PFSK-1 (cell line): ENCODE data around the gene TMEM200A.

Experiments used
- FOXP2 ChIP-seq: optimal IDR thresholded peaks from 2 replicates; pipeline ENCODE3; 2011; ENCODE audit warnings: borderline replicate concordance, control low read depth, inconsistent platforms; ENCODE audit not compliant: insufficient read depth; ENCODE audit errors: extremely low read length, extremely low read depth
- POLR2AphosphoS5 ChIP-seq: IDR thresholded peaks from 2 replicates; pipeline ENCODE4 v1.6.1; 2012; ENCODE audit warnings: low read depth, mild to moderate bottlenecking, control low read depth, low read length, moderate library complexity
- REST ChIP-seq, 2 experiments: IDR thresholded peaks; 2 replicates each; pipeline versions ENCODE4 v1.6.1 to v1.8.0; 2011 to 2012; ENCODE audit warnings: low read depth in 2 of 2, low read length in 2 of 2, control low read depth in 1 of 2, inconsistent platforms in 1 of 2, mild to moderate bottlenecking in 1 of 2, moderate library complexity in 1 of 2; ENCODE audit not compliant: insufficient read depth in 1 of 2
- SIN3A ChIP-seq: IDR thresholded peaks from 2 replicates; pipeline ENCODE4 v1.6.1; 2012; ENCODE audit warnings: mild to moderate bottlenecking, low read length, moderate library complexity, borderline replicate concordance; ENCODE audit not compliant: insufficient read depth
- TAF1 ChIP-seq: IDR thresholded peaks from 2 replicates; pipeline ENCODE4 v1.6.1; 2012; ENCODE audit warnings: low read length, control low read depth, borderline replicate concordance; ENCODE audit not compliant: insufficient read depth

TMEM200A gene

DNA sequence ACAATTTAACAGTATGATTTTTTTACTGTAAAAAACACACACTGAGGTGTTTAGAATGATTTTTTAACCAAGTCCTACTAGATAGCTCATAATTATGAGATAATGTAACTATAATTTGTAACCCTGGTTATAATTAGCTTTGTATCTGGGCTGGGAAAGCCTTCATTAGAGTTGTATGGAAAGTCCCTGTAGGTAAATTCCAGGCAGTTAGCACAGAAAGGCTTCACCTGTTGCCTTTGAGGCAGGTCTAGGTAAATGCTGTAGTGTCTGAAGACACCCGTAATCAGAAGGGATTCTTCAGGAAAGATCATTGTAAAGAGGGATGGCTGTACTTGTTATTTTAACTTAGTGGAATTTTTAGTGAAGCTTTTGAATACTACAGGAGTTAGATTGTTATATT, 1.9 kb downstream of the TMEM200A start:
- TF ChIP-seq REST (IDR thresholded peaks at IDR 0.05; ENCODE audit: insufficient read depth in 1 of 2, low read depth in 2 of 2, low read length in 2 of 2), result no peak
- no peak for TF ChIP-seq FOXP2
- TF ChIP-seq TAF1, result no peak
- TF ChIP-seq POLR2AphosphoS5, result no peak
- TF ChIP-seq SIN3A, result no peak

DNA sequence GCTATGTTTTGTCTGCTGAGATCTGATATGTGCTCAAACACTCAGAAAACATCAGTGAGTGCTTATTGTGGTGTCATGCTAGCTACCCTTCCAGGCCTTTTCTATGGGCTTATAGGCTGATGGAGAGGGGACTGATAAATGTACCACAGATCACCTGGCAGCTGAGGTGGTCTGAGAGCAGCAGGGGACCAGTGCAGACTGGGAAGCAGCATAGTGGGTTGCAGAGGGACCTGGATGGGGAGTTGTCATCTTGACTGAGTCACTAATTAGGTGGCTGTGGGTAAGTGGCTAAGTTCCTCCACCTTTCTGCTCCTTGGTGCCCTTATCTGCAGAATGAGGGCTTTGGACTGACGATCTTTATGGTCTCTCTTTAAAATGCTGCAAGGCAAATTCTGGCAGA, 2.8 kb downstream of the TMEM200A start:
- TF ChIP-seq FOXP2 (no peak), REST (IDR thresholded peaks at IDR 0.05; ENCODE audit: insufficient read depth in 1 of 2, low read depth in 2 of 2, low read length in 2 of 2) (no peak), SIN3A (no peak), TAF1 (no peak), POLR2AphosphoS5 (no peak)

DNA sequence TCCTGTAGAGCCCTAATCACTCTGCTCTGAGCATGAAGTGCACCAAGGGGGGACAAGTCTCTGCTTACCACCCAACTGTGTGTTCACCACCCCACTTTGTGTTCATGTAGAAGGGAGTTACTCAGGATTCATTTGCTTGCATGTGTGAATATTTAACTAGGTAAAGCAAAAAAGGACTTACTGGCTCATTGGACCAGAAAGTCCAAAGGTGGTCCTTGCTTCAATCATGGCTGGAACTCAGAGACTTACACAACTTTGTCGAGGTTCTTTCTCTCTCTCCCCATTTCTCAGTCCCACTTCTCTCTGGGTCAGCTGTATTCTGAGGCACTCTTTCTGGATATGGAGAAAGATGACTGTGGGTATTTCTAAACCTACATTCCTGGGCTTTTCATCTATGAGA, 4.0 kb downstream of the TMEM200A start:
- TF ChIP-seq FOXP2 (no peak), REST (IDR thresholded peaks at IDR 0.05; ENCODE audit: insufficient read depth in 1 of 2, low read depth in 2 of 2, low read length in 2 of 2) (no peak), SIN3A (no peak), TAF1 (no peak), POLR2AphosphoS5 (no peak)

DNA sequence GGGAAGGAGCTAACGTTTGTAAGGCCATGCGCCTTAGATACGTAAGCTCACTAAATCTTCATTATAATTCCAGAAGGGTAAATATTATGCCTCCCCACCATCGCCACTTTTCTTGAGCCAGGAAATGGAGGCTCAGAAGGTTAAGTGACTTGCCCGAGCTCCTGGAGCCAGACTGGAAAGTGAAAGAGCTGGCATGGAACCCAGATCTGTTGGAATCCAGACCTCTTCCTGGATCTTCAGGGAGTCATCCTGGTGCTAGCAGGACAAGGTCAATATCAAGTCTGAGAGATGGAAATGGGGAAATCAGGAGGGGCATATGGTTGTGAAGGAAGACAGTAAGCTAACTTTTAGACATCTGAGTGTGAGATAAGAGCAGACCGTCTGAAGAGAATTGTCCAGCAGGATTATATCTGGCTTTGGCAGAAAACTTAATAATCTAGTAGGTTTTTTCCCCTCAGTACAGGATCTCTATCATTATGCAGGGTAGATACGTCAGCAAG, 6.2 kb downstream of the TMEM200A start:
- TF ChIP-seq TAF1, result no peak
- no peak for TF ChIP-seq POLR2AphosphoS5
- no peak for TF ChIP-seq REST (IDR thresholded peaks at IDR 0.05; ENCODE audit: insufficient read depth in 1 of 2, low read depth in 2 of 2, low read length in 2 of 2)
- no peak for TF ChIP-seq FOXP2
- TF ChIP-seq SIN3A, result no peak

DNA sequence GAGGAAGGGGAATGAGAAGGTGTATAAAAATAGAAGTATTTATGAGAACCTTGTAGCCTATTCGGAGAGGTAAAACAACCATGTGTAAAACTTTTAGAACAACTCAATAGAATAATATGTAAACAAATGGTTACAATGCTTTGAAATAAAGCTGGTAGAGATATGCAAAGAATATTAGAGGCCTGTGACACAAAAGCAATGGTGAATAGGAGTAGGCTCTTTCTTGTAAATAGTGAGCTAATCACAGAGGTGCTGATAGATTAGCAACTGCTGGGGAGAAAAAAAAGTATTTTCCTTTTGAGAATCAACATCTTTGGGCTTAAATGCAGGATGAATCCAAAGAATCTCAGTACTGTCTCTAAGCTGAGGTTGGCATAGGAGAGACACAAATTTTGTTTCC, 7.0 kb downstream of the TMEM200A start:
- TF ChIP-seq FOXP2 (no peak), SIN3A (no peak), POLR2AphosphoS5 (no peak), TAF1 (no peak), REST (IDR thresholded peaks at IDR 0.05; ENCODE audit: insufficient read depth in 1 of 2, low read depth in 2 of 2, low read length in 2 of 2) (no peak)
